Measurements from ENCODE around the gene SLC8B1.

Gene SLC8B1

GRCh38 chr12:113289361-113289760 lies 45.5 kb downstream of the SLC8B1 start:
- Histone ChIP-seq H3K4me3 (no peak overlapping the region), H3K27ac (no peak overlapping the region)
- DNase-seq (ENCODE audit: low spot score), result no peak
- TF ChIP-seq CTCF (IDR thresholded peaks at IDR 0.05), result no peak

DNA sequence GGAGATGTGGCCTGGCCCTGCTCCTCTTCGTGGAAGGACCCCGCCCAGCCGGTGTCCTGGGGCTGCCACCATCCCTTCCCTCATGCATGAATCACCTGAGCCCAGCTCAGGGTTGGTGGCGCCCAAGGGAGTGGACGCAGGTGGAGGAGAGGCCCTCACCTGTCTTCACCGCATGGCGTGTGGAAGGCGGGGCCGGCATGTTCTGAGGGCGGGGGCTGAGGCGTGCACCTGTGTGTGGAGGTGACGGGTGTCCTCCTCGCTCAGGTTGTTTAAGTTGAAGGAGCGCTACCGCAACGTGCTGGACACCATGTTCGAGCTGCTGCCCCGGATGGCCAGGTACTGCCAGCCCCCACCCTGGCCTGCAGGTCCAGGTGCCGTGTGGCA lies 47.0 kb downstream of the SLC8B1 start:
- TF ChIP-seq CTCF (IDR thresholded peaks at IDR 0.05), result no peak
- Histone ChIP-seq H3K27ac (no peak overlapping the region), H3K4me3 (no peak overlapping the region)
- no peak for DNase-seq (ENCODE audit: low spot score)

DNA sequence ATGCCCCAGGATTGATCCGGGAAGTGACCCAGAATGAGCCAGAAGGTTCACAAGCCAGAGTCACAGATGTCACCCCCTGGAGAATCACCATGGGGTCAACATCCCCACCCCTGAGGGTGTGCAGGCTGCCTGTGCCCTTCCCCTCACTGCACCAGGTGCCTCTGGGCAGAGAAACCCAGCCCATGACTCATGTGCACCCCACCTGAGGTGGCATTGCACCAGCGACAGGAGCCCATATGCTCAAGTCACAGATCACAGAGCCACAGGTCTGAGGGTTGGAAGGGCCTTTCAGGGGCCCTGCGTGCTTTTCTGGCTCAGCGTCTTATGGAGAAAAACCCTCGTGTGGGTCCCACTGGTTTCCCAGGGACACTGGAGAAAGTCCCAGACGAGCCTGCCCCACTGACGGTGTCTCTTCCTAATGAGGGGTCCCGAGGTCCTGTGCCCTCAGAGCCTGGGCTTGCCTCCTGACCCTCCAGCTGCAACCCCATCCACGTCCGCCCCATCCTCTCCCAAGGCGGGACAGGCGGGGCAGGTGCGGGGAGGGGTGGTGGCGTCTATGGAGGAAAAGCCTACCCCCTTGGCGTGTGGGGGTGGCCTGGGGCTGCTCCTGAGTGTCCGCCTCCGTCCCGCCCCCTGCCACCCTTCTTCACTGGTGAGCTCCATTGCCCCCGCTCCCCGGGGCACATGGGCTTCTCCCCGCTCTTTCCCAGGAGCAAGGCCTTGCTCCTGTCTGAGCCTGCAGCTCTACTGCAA lies 47.6 kb downstream of the SLC8B1 start:
- Histone ChIP-seq H3K27ac (no peak overlapping the region), H3K4me3 (no peak overlapping the region)
- DNase-seq (ENCODE audit: low spot score), result no peak
- no peak for TF ChIP-seq CTCF (IDR thresholded peaks at IDR 0.05)

DNA sequence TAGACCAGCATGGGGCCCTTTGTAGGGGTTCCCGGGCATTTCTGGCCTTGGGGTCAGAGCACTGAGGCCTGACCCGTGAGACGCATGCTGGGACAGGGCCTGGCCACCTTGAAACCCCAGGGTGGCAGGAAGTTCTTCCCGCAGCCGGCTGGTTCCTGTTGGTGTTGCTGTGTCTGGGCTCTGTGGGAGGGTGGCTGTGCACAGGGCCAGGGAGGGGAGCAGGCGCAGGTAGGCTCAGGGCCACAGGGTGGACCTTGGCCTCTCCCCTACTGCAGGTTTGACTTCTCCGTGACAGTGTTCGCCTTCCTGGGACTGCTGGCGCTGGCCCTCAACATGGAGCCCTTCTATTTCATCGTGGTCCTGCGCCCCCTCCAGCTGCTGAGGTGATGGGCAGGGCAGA lies 48.2 kb downstream of the SLC8B1 start:
- DNase-seq (ENCODE audit: low spot score), result no peak
- H3K27ac ChIP-seq, result no peak overlapping the region
- no peak overlapping the region for H3K4me3 ChIP-seq
- TF ChIP-seq CTCF (IDR thresholded peaks at IDR 0.05), result no peak

- TF ChIP-seq CTCF (IDR thresholded peaks at IDR 0.05), result no peak
- Histone ChIP-seq H3K4me3 (no peak overlapping the region), H3K27ac (no peak overlapping the region)
- no peak for DNase-seq (ENCODE audit: low spot score)
Measured at GRCh38 chr12:113285679-113286610, 49.0 kb downstream of the SLC8B1 start.

- Histone ChIP-seq H3K27ac (no peak overlapping the region), H3K4me3 (no peak overlapping the region)
- no peak for DNase-seq (ENCODE audit: low spot score)
- no peak for TF ChIP-seq CTCF (IDR thresholded peaks at IDR 0.05)
Measured at GRCh38 chr12:113284751-113285150, 50.2 kb downstream of the SLC8B1 start.
